CD4-positive, alpha-beta T cell treated with Interleukin-2 at 100 ng/mL for 4 hours (primary cell): ENCODE results near the gene TMEM263.
"Not testable (repeated sequence)": the region's sequence is repeated elsewhere in the genome, so short reads cannot be mapped to it uniquely, and the experiment has no call there.

Experiments
- DNase-seq: peaks from one replicate; pipeline ENCODE4 v3.0.0-alpha.2; 2020; ENCODE audit warnings: low spot score

Gene TMEM263

DNA sequence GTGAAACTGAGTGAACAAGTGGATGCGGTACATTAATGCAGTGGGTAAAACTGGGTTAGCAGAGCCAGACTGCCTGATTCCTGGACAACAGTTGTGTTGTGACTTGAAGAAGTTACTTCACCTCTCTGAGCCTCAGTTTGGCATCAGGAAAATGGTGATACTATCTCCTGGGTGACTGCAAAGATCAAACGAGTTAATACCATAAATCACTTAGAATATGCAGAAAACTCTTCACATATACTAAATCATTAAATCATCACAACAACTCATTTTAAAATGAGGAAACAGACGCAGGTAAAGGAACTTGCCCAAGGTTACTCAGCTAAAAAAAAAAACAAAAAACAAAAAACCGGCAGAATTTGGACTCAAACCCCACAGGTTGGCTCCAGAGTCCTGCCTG, 30.4 kb downstream of the TMEM263 start:
- DNase-seq, result no peak

- peak; percentile 71 for DNase-seq
Measured at GRCh38 chr12:106986625-106987389, 31.1 kb downstream of the TMEM263 start, which contains the start of gene MTERF2. MTERF2 (minus strand) TSS chr12:106987146; CDS start chr12:106978714, 8,432 bp downstream.

DNA sequence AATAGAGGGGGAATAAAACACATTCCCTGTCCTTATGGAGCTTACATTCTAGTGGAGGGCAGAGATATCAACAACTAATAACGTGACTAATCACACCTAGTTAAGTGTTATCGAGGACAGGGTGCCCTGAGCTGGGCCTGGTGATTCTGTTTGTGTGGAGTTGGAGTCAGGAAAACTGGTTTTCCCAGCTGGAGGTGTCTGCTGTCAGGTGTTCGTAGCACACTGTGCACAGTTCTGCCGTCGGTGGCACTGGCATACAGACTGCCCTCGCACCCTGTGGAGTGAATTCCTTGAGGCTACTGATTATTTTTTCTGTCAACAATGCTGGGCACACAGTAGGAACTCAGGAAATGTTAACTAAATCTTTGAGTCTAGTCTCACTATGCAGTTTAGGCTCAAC, 32.1 kb downstream of the TMEM263 start:
- DNase-seq, result no peak

DNA sequence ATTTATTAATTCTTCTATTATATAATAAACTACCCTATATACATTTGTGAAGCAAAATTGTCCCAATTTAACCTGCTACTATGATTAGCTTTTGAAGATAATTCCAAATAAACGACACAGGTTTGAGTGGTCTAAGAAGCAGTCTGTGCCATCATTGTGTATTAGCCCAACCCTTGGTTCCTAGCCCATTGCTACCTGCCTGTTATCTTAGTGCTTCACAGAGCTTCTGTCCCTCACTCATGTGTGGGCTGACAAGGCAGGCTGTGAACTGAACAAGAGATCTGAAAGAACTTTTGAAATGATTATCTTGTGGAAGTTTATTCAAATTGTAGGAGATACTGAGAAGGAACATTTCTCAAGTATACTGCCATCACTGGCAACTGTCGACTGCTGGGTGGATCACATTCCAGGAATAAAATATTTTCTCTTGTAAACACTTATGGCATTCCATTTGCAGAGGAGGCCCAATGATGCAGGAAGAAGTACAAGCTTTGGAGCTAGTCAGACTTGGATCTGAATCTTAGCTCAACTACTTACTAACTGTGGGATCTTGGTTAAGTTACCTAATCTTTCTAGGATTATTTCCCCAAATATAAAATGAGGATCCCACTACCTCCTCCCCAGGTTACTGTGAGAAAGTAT, 39.0 kb downstream of the TMEM263 start:
- no peak for DNase-seq

DNA sequence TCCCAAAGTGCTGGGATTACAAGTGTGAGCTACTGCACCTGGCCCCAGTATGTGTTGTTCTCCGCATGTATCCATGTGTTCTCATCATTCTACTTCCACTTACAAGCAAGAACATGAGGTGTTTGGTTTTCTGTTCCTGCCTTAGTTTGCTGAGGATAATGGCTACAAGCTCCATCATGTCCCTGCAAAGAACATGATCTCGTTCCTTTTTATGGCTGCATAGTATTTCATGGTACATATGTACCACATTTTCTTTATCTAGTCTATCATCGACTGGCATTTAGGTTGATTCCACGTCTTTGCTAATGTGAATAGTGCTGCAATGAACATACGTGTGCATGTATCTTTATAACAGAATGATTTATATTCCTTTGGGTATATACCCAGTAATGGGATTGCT, 40.4 kb downstream of the TMEM263 start:
- not testable (repeated sequence) for DNase-seq

DNA sequence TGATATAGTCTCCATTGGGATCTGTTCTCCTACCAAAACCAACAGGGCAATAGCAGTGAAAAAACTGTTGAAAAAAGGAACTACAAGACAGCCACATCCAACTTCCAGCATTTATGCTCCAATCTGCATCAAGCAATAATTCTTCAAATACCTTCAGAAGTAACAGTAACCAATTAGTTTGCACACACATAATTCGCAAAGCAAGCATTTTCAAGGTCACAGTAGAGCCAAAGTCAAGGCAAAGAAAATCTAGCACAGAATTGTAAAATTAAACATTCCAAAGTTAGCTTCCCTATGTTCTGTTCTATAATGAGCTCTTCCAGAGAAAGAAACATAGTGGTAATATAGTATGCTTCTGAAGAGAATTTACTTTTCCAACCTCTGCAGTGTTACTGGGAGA, 42.2 kb downstream of the TMEM263 start:
- DNase-seq, result no peak

- DNase-seq, result no peak
Measured at GRCh38 chr12:106999446-106999845, 43.7 kb downstream of the TMEM263 start.

DNA sequence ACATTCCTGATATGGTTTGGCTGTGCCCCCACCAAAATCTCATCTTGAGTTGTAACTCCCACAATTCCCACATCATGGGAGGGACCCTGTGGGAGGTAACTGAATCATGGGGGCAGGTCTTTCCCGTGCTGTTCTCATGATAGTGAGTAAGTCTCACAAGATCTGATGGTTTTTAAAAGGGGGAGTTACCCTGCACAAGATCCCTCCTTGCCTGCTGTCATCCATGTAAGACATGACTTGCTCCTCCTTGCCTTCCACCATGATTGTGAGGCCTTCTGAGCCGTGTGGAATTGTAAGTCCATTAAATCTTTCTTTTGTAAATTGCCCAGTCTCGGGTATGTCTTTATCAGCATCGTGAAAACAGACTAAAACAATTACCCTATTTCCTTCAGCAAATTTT, 47.0 kb downstream of the TMEM263 start:
- DNase-seq, result not testable (repeated sequence)

DNA sequence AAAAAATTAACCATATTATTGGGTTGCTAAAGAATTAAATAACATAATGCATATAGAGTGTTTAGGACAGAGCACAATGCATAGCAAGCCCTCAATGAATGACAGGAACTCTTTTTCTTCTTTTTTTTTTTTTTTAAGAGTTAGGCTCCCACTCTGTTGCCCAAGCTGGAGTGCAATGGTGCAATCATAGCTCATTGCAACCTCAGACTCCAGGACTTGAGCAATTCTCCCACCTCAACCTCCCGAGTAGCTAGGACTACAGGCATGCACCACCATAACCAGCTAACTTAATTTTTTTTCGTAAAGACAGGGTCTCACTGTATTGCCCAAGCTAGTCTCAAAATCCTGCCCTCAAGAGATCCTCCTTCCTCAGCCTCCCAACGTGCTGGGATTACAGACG, 51.7 kb downstream of the TMEM263 start:
- no peak for DNase-seq

DNA sequence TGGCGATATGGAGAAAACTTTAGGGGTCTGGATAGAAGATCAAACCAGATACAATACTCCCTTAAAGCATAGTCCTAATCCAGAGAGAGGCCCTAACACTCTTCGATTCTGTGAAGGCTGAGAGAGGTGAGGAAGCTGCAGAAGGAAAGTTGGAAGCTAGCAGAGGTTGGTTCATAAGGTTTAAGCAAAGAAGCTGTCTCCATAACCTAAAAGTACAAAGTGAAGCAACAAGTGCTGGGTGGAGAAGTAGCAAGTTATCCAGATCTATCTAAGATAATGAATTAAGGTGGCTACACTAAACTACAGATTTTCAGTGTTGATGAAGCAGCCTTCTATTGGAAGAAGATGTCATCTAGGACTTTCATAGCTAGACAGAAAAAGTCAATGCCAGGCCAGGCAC, 55.8 kb downstream of the TMEM263 start:
- no peak for DNase-seq

DNA sequence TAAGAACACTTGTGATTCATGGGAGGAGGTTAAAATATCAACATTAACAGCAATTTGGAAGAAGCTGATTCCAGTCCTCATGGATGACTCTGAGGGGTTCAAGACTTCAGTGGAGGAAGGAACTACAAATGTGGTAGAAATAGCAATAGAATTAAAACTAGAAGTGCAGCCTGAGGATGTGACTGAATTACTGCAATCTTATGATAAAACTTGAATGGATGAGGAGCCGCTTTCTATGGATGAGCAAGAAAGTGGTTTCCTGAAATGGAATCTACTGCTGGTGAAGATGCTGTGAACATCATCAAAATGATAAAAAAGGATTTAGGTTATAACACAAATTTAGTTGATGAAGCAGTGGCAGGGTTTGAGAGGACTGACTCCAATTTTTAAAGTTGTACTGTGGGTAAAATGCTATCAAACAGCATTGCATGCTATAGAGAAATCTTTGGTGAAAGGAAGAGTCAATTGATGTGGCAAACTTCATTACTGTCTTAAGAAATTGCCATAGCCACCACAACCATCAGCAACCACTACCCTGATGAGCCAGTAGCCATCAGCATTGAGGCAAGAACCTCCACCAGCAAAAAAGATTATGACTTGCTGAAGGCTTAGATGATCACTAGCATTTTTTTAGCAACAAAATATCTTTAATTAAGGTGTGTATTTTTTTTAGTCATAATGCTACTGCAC, 57.2 kb downstream of the TMEM263 start:
- DNase-seq, result no peak

DNA sequence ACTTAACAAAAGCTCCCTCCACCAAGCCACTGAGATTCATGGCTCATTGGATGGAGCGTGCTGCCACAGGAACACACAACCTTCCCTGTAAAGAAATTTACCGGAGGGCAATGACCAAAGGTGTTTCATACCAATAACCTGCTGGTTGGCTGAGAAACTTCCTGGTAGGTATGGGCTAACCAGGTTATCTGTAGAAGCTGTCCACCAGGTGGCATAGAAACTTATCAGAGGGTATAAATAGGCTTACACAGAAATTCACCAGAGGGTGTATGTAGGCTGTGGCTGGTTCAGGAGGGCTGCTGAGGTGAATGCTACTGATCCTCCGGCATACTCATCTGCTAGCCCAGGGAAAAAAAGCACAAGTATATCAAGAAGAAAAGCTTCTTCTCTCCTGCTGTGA, 58.3 kb downstream of the TMEM263 start:
- peak; percentile 52 for DNase-seq

- no peak for DNase-seq
Measured at GRCh38 chr12:107017042-107017441, 61.3 kb downstream of the TMEM263 start.

GRCh38 chr12:107019546-107019945, 63.8 kb downstream of the TMEM263 start:
- DNase-seq, result no peak
